HUES64 (cell line): ENCODE results near the gene KRTAP4-9. TPM values are rescaled to one million over a fixed set of nuclear protein-coding genes. Genes with fewer than 3 reads are reported as not detected.
"Not testable (repeated sequence)": the region's sequence is repeated elsewhere in the genome, so short reads cannot be mapped to it uniquely, and the experiment has no call there.

Experiments used
- H3K27ac ChIP-seq: 2 replicates; pipeline ENCODE4 v1.7.0; 2013; ENCODE audit warnings: low read depth, low read length, inconsistent platforms
- H3K27me3 ChIP-seq: 2 replicates; pipeline ENCODE4 v1.6.1; 2013; ENCODE audit warnings: mild to moderate bottlenecking, low read length; ENCODE audit not compliant: insufficient read depth
- H3K36me3 ChIP-seq: 2 replicates; pipeline ENCODE4 v1.6.1; 2013; ENCODE audit warnings: mild to moderate bottlenecking, low read length; ENCODE audit not compliant: insufficient read depth
- H3K4me1 ChIP-seq: 2 replicates; pipeline ENCODE4 v1.6.1; 2013; ENCODE audit warnings: mild to moderate bottlenecking, low read length, moderate library complexity; ENCODE audit not compliant: insufficient read depth
- H3K4me3 ChIP-seq: 2 replicates; pipeline ENCODE4 v1.5.1; 2013; ENCODE audit warnings: mild to moderate bottlenecking, low read length, moderate library complexity
- H3K9ac ChIP-seq: 2 replicates; pipeline ENCODE4 v1.6.1; 2013; ENCODE audit warnings: mild to moderate bottlenecking, low read depth, low read length
- H3K9me3 ChIP-seq: 2 replicates; pipeline ENCODE4 v1.6.1; 2013; ENCODE audit warnings: low read depth, low read length; ENCODE audit not compliant: insufficient read depth
- WGBS: fragments of 150-250, 120-280 bp; methylation state at CpG from one replicate; pipeline ENCODE4 v1.1.7; 2013; ENCODE audit warnings: missing lambda C conversion rate; 5-methylcytosine and 5-hydroxymethylcytosine counted together
- polyA plus RNA-seq, 2 experiments: library from polyadenylated mRNA; stranded (reverse); fragments of 50-300 nt; gene quantifications; one replicate each; pipeline ENCODE4 v1.2.3, GENCODE V29; 2013

The KRTAP4-9 gene
- polyA plus RNA-seq (2013, experiment 1 of 2): not detected
- not detected for polyA plus RNA-seq (2013, experiment 2 of 2)

- H3K4me3 ChIP-seq, H3K27ac ChIP-seq, H3K9me3 ChIP-seq, H3K27me3 ChIP-seq, H3K36me3 ChIP-seq, H3K9ac ChIP-seq: not testable (repeated sequence)
- peaks cover 21% of the 10 kb centered on the region for H3K4me1 ChIP-seq
- WGBS: 87% methylated on average over 10 of the region's 10 CpGs
These were observed at the start of gene KRTAP4-9 for GRCh38 chr17:41105347-41105746. TSS of gene KRTAP4-9 (plus strand) at chr17:41105389. CDS start at chr17:41105389, 0 bp downstream.

- no CpG with 5 or more reads among the region's 1 CpG for WGBS
- no peak overlapping the region for H3K27ac ChIP-seq
- H3K9me3 ChIP-seq: 0 out of 2 replicates have a peak, but pooled peaks cover 4% of the 10 kb centered on the region
- no peaks in the 10 kb centered on the region for H3K27me3 ChIP-seq
- no peak overlapping the region for H3K4me3 ChIP-seq
- H3K36me3 ChIP-seq: no peaks in the 10 kb centered on the region
- peaks cover 7% of the 10 kb centered on the region; the same call in 1 of the 2 replicates for H3K4me1 ChIP-seq
- H3K9ac ChIP-seq: no peak overlapping the region
These were observed 47.6 kb upstream of the KRTAP4-9 start for GRCh38 chr17:41057547-41057946.

GRCh38 chr17:41058741-41059140 lies 46.4 kb upstream of the KRTAP4-9 start:
- no peaks in the 10 kb centered on the region for H3K36me3 ChIP-seq
- H3K4me3 ChIP-seq: no peak overlapping the region
- peaks cover 7% of the 10 kb centered on the region; the same call in 1 of the 2 replicates for H3K4me1 ChIP-seq
- 88% methylated on average over 1 of the region's 5 CpGs for WGBS
- H3K27me3 ChIP-seq: no peaks in the 10 kb centered on the region
- H3K9me3 ChIP-seq: 0 out of 2 replicates have a peak, but pooled peaks cover 4% of the 10 kb centered on the region
- no peak overlapping the region for H3K9ac ChIP-seq
- no peak overlapping the region for H3K27ac ChIP-seq

- H3K36me3 ChIP-seq, H3K27ac ChIP-seq, H3K9ac ChIP-seq: not testable (repeated sequence)
These were observed 45.7 kb upstream of the KRTAP4-9 start for GRCh38 chr17:41059276-41060051.

GRCh38 chr17:41060052-41060604 lies 45.1 kb upstream of the KRTAP4-9 start, which contains the start of gene KRTAP2-3:
TSS of gene KRTAP2-3 (minus strand) at chr17:41060114. CDS start at chr17:41060050, 64 bp downstream.
- Histone ChIP-seq H3K4me1 (peaks cover 7% of the 10 kb centered on the region; the same call in 1 of the 2 replicates), H3K36me3 (no peaks in the 10 kb centered on the region), H3K4me3 (no peak within 1 kb of the TSS), H3K9ac (no peak within 1 kb of the TSS), H3K27me3 (no peaks in the 10 kb centered on the region), H3K9me3 (0 out of 2 replicates have a peak, but pooled peaks cover 4% of the 10 kb centered on the region), H3K27ac (no peak within 1 kb of the TSS)
- WGBS: 88% methylated on average over 6 of the region's 6 CpGs

More at GRCh38 chr17:41059276-41060051, 45.7 kb upstream of the KRTAP4-9 start:
- 79% methylated on average over 10 of the region's 31 CpGs for WGBS
- not testable (repeated sequence) for H3K27me3 ChIP-seq, H3K9me3 ChIP-seq, H3K4me1 ChIP-seq, H3K4me3 ChIP-seq

- Histone ChIP-seq H3K9ac (no peak overlapping the region), H3K27ac (no peak overlapping the region)
- 100% methylated on average over 1 of the region's 1 CpG for WGBS
These were observed 43.2 kb upstream of the KRTAP4-9 start for GRCh38 chr17:41061964-41062363.

GRCh38 chr17:41063449-41063848 lies 41.7 kb upstream of the KRTAP4-9 start:
- Histone ChIP-seq H3K4me1 (peaks cover 7% of the 10 kb centered on the region; the same call in 1 of the 2 replicates), H3K27me3 (no peaks in the 10 kb centered on the region), H3K36me3 (no peaks in the 10 kb centered on the region), H3K4me3 (no peak overlapping the region), H3K9me3 (no peaks in the 10 kb centered on the region), H3K9ac (no peak overlapping the region), H3K27ac (no peak overlapping the region)
- WGBS: 97% methylated on average over 2 of the region's 4 CpGs

More at GRCh38 chr17:41061964-41062363, 43.2 kb upstream of the KRTAP4-9 start:
- H3K27me3 ChIP-seq: no peaks in the 10 kb centered on the region
- 0 out of 2 replicates have a peak, but pooled peaks cover 4% of the 10 kb centered on the region for H3K9me3 ChIP-seq
- peaks cover 7% of the 10 kb centered on the region; the same call in 1 of the 2 replicates for H3K4me1 ChIP-seq
- no peaks in the 10 kb centered on the region for H3K36me3 ChIP-seq
- no peak overlapping the region for H3K4me3 ChIP-seq

GRCh38 chr17:41064301-41064700 lies 40.9 kb upstream of the KRTAP4-9 start:
- Histone ChIP-seq H3K9ac (no peak overlapping the region), H3K4me1 (peaks cover 3% of the 10 kb centered on the region; the same call in 1 of the 2 replicates), H3K9me3 (no peaks in the 10 kb centered on the region), H3K36me3 (no peaks in the 10 kb centered on the region), H3K27ac (no peak overlapping the region), H3K4me3 (no peak overlapping the region), H3K27me3 (no peaks in the 10 kb centered on the region)
- no CpG with 5 or more reads among the region's 1 CpG for WGBS

- not testable (repeated sequence) for H3K9me3 ChIP-seq, H3K4me1 ChIP-seq, H3K36me3 ChIP-seq, H3K27me3 ChIP-seq, H3K9ac ChIP-seq, H3K27ac ChIP-seq, H3K4me3 ChIP-seq
- 97% methylated on average over 3 of the region's 16 CpGs for WGBS
These were observed 40.0 kb upstream of the KRTAP4-9 start for GRCh38 chr17:41065016-41065689.

- Histone ChIP-seq H3K9ac (no peak within 1 kb of the TSS), H3K4me1 (no peaks in the 10 kb centered on the region), H3K27me3 (no peaks in the 10 kb centered on the region), H3K9me3 (no peaks in the 10 kb centered on the region), H3K36me3 (no peaks in the 10 kb centered on the region), H3K4me3 (no peak within 1 kb of the TSS), H3K27ac (no peak within 1 kb of the TSS)
- 93% methylated on average over 6 of the region's 6 CpGs for WGBS
These were observed 39.2 kb upstream of the KRTAP4-9 start, which contains the start of gene KRTAP2-4 for GRCh38 chr17:41065829-41066624. TSS of gene KRTAP2-4 (minus strand) at chr17:41065879. CDS start at chr17:41065845, 34 bp downstream.
